H1 (cell line): Measurements from ENCODE around the gene CACNA1A. TPM values are rescaled to one million over a fixed set of nuclear protein-coding genes. Genes with fewer than 3 reads are reported as not detected.

Experiments used
- E2F6 ChIP-seq: IDR thresholded peaks from 2 replicates; pipeline ENCODE4 v1.6.1; 2012; ENCODE audit warnings: inconsistent platforms
- FOSL1 ChIP-seq: IDR thresholded peaks from 2 replicates; pipeline ENCODE4 v1.6.1; 2011; ENCODE audit warnings: mild to moderate bottlenecking, low read depth, low read length, moderate library complexity; ENCODE audit not compliant: insufficient read depth
- GTF2F1 ChIP-seq: IDR thresholded peaks from 2 replicates; pipeline ENCODE4 v1.6.1; 2012; ENCODE audit warnings: low read depth, low read length, improper control_type of control experiment, borderline replicate concordance
- polyA plus RNA-seq, 7 experiments: library from polyadenylated mRNA; depleted of rRNA in 3 of 7; stranded (reverse) in 5 of 7; unstranded in 2 of 7; fragments of >200 nt in 5 of 7; fragments of 200-250 nt in 2 of 7; gene quantifications; 1 replicate in 5 of 7; 2 replicates in 1 of 7; 4 replicates in 1 of 7; pipeline versions ENCODE4 v1.2.1 to v1.2.3, GENCODE V29; 2011 to 2013; ENCODE audit warnings: missing spikeins in 2 of 7, mixed read lengths in 2 of 7
- total RNA-seq: library from RNA; stranded (reverse); fragmentation: NEBNext Ultra II Directional; extraction: Animal tissue kit (Norgen Biotek cat#: 25700); gene quantifications from 2 replicates; pipeline ENCODE4 v1.2.1, GENCODE V29; 2021

CACNA1A gene
- total and polyA plus RNA-seq, 2 of the 8 experiments (the other 6 are each of a cell fraction or from before 2014, with no cell fraction given) = 10.7 to 25.3 TPM

- TF ChIP-seq GTF2F1 (peak; percentile 71; the same call in 1 of the 2 replicates), E2F6 (peak; percentile 52; the same call in 1 of the 2 replicates), FOSL1 (no peak)
These were observed 341.7 kb downstream of the CACNA1A start (continued) for GRCh38 chr19:13164343-13165161.
